Measurements from ENCODE around the gene GPATCH4. TPM values are rescaled to one million over a fixed set of nuclear protein-coding genes. Genes with fewer than 3 reads are reported as not detected.

Gene GPATCH4
- total and polyA plus RNA-seq, 4 donors: 7.6 to 23.6 (median 16.3) TPM

DNA sequence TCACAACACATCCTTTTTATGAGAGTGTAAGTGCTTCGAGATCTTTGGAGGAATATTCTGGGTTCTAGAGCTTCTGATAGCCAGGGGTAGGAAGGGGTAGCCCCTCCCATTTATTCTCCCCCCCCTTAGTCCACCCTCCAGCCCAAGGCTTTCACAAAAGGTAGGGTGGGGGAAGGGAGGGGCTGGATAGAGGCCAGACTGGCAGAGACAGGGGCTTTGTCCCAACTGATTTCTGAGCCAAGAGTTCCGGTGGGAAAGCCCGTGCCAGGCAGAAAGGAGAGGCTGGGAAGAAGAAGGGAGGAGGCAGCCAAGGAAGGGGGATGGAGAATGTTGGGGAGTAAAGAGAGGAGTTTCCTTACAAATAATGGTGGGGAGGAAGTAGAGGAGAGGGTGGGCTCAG, 43.8 kb upstream of the GPATCH4 start:
- 68% methylated on average over 3 of the region's 3 CpGs for WGBS
- H3K27me3 ChIP-seq (ENCODE audit: control insufficient read depth in 4 of 4, insufficient read depth in 4 of 4, low read length in 3 of 4): peaks cover 2 to 18% (median 6%) of the 10 kb centered on the region in 4 donors
- peaks cover 0 to 6% (median 0%) of the 10 kb centered on the region in 4 donors for H3K4me1 ChIP-seq (ENCODE audit: control insufficient read depth in 4 of 4, insufficient read depth in 4 of 4, low read length in 3 of 4)

DNA sequence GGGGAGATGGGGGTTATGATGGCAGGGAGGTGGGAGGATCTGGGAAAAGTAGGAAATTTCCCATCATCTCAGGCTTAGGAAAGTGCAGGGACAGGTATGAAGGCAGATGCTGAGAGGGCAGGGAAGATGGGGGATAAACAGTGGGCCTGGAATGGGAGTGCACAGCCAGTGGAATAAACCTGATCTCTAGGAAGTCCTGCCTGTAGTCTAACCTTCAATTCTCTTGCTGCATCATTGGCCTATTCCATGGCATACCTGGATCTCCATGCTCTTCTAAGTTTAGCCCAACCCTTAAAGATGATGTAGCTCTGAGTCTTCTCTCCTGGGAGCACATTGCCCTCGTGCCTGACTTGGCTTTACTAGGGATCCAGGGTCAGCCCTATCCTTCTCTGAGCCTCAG, 43.4 kb upstream of the GPATCH4 start:
- H3K4me3 ChIP-seq (ENCODE audit: low read depth in 1 of 3, low read length in 3 of 3): no peak overlapping the region
- H3K27ac ChIP-seq (ENCODE audit: low read depth in 1 of 2, low read length in 2 of 2): no peak overlapping the region
- DNase-seq (ENCODE audit: low spot score): no peak
- no peaks in the 10 kb centered on the region for H3K9me3 ChIP-seq (ENCODE audit: control insufficient read depth in 4 of 4, low read length in 3 of 4)
- peaks cover 0 to 6% (median 0%) of the 10 kb centered on the region in 4 donors for H3K4me1 ChIP-seq (ENCODE audit: control insufficient read depth in 4 of 4, insufficient read depth in 4 of 4, low read length in 3 of 4)
- 55% methylated on average over 1 of the region's 1 CpG for WGBS
- peaks cover 5 to 18% (median 7%) of the 10 kb centered on the region in 4 donors for H3K27me3 ChIP-seq (ENCODE audit: control insufficient read depth in 4 of 4, insufficient read depth in 4 of 4, low read length in 3 of 4)
- H3K9ac ChIP-seq (ENCODE audit: low read depth in 1 of 2, low read length in 2 of 2): no peak overlapping the region
- TF ChIP-seq GABPA (IDR thresholded peaks at IDR 0.05 in 1 of 2, conservative IDR thresholded peaks at IDR 0.05 in 1 of 2) (no peak), RXRA (IDR thresholded peaks at IDR 0.05) (no peak), HNF4G (IDR thresholded peaks at IDR 0.05) (no peak)
- TF ChIP-seq, protein P1, sequence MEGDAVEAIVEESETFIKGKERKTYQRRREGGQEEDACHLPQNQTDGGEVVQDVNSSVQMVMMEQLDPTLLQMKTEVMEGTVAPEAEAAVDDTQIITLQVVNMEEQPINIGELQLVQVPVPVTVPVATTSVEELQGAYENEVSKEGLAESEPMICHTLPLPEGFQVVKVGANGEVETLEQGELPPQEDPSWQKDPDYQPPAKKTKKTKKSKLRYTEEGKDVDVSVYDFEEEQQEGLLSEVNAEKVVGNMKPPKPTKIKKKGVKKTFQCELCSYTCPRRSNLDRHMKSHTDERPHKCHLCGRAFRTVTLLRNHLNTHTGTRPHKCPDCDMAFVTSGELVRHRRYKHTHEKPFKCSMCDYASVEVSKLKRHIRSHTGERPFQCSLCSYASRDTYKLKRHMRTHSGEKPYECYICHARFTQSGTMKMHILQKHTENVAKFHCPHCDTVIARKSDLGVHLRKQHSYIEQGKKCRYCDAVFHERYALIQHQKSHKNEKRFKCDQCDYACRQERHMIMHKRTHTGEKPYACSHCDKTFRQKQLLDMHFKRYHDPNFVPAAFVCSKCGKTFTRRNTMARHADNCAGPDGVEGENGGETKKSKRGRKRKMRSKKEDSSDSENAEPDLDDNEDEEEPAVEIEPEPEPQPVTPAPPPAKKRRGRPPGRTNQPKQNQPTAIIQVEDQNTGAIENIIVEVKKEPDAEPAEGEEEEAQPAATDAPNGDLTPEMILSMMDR (IDR thresholded peaks at IDR 0.05; ENCODE audit: low read depth, low read length, missing input control): no peak
- no peaks in the 10 kb centered on the region for H3K36me3 ChIP-seq (ENCODE audit: control insufficient read depth in 4 of 4, insufficient read depth in 3 of 4, low read depth in 1 of 4, low read length in 3 of 4)

More for the DNA sequence above, 43.8 kb upstream of the GPATCH4 start:
- TF ChIP-seq, protein P2, sequence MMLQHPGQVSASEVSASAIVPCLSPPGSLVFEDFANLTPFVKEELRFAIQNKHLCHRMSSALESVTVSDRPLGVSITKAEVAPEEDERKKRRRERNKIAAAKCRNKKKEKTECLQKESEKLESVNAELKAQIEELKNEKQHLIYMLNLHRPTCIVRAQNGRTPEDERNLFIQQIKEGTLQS (IDR thresholded peaks at IDR 0.05): no peak
- no peak for TF ChIP-seq RXRA (IDR thresholded peaks at IDR 0.05)
- TF ChIP-seq HNF4A (conservative IDR thresholded peaks at IDR 0.05): no peak
- TF ChIP-seq, protein P3, sequence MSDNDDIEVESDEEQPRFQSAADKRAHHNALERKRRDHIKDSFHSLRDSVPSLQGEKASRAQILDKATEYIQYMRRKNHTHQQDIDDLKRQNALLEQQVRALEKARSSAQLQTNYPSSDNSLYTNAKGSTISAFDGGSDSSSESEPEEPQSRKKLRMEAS (IDR thresholded peaks at IDR 0.05): no peak
- no peak for TF ChIP-seq HNF4G (IDR thresholded peaks at IDR 0.05)
- no peak for TF ChIP-seq GABPA (IDR thresholded peaks at IDR 0.05 in 1 of 2, conservative IDR thresholded peaks at IDR 0.05 in 1 of 2)
- TF ChIP-seq FOXA1 (IDR thresholded peaks at IDR 0.05): no peak
- TF ChIP-seq, protein P4, sequence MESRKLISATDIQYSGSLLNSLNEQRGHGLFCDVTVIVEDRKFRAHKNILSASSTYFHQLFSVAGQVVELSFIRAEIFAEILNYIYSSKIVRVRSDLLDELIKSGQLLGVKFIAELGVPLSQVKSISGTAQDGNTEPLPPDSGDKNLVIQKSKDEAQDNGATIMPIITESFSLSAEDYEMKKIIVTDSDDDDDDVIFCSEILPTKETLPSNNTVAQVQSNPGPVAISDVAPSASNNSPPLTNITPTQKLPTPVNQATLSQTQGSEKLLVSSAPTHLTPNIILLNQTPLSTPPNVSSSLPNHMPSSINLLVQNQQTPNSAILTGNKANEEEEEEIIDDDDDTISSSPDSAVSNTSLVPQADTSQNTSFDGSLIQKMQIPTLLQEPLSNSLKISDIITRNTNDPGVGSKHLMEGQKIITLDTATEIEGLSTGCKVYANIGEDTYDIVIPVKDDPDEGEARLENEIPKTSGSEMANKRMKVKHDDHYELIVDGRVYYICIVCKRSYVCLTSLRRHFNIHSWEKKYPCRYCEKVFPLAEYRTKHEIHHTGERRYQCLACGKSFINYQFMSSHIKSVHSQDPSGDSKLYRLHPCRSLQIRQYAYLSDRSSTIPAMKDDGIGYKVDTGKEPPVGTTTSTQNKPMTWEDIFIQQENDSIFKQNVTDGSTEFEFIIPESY (IDR thresholded peaks at IDR 0.05): no peak
- TF ChIP-seq YY1 (IDR thresholded peaks at IDR 0.05): no peak
- TF ChIP-seq, protein P5, sequence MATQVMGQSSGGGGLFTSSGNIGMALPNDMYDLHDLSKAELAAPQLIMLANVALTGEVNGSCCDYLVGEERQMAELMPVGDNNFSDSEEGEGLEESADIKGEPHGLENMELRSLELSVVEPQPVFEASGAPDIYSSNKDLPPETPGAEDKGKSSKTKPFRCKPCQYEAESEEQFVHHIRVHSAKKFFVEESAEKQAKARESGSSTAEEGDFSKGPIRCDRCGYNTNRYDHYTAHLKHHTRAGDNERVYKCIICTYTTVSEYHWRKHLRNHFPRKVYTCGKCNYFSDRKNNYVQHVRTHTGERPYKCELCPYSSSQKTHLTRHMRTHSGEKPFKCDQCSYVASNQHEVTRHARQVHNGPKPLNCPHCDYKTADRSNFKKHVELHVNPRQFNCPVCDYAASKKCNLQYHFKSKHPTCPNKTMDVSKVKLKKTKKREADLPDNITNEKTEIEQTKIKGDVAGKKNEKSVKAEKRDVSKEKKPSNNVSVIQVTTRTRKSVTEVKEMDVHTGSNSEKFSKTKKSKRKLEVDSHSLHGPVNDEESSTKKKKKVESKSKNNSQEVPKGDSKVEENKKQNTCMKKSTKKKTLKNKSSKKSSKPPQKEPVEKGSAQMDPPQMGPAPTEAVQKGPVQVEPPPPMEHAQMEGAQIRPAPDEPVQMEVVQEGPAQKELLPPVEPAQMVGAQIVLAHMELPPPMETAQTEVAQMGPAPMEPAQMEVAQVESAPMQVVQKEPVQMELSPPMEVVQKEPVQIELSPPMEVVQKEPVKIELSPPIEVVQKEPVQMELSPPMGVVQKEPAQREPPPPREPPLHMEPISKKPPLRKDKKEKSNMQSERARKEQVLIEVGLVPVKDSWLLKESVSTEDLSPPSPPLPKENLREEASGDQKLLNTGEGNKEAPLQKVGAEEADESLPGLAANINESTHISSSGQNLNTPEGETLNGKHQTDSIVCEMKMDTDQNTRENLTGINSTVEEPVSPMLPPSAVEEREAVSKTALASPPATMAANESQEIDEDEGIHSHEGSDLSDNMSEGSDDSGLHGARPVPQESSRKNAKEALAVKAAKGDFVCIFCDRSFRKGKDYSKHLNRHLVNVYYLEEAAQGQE (IDR thresholded peaks at IDR 0.05): no peak
- no peak for TF ChIP-seq JUND (IDR thresholded peaks at IDR 0.05)
- TF ChIP-seq RAD21 (IDR thresholded peaks at IDR 0.05): no peak
- TF ChIP-seq NR2F2 (IDR thresholded peaks at IDR 0.05): no peak
- no peak for TF ChIP-seq SP1 (IDR thresholded peaks at IDR 0.05)
- TF ChIP-seq, protein P1 (IDR thresholded peaks at IDR 0.05; ENCODE audit: low read depth, low read length, missing input control): no peak
- DNase-seq (ENCODE audit: low spot score): no peak
- no peak overlapping the region for H3K9ac ChIP-seq (ENCODE audit: low read depth in 1 of 2, low read length in 2 of 2)
- no peaks in the 10 kb centered on the region for H3K9me3 ChIP-seq (ENCODE audit: control insufficient read depth in 4 of 4, low read length in 3 of 4)
- no peaks in the 10 kb centered on the region for H3K36me3 ChIP-seq (ENCODE audit: control insufficient read depth in 4 of 4, insufficient read depth in 3 of 4, low read depth in 1 of 4, low read length in 3 of 4)
- no peak overlapping the region for H3K27ac ChIP-seq (ENCODE audit: low read depth in 1 of 2, low read length in 2 of 2)
- no peak overlapping the region for H3K4me3 ChIP-seq (ENCODE audit: low read depth in 1 of 3, low read length in 3 of 3)

Data from liver (tissue), 9 donors.